Activated naive CD8-positive, alpha-beta T cell (primary cell): Measurements from ENCODE around the gene EXOC4.

Source experiments
- H3K27ac Mint-ChIP-seq: one replicate; pipeline ENCODE4 v1.8.0; 2021; ENCODE audit warnings: mixed read lengths
- H3K27me3 Mint-ChIP-seq: one replicate; pipeline ENCODE4 v1.8.0; 2021; ENCODE audit warnings: mixed read lengths
- H3K36me3 Mint-ChIP-seq: one replicate; pipeline ENCODE4 v1.8.0; 2021; ENCODE audit warnings: mixed read lengths
- H3K4me1 Mint-ChIP-seq: one replicate; pipeline ENCODE4 v1.8.0; 2021; ENCODE audit warnings: low read depth, mixed read lengths
- H3K4me3 Mint-ChIP-seq: one replicate; pipeline ENCODE4 v1.8.0; 2021; ENCODE audit warnings: mild to moderate bottlenecking, mixed read lengths
- H3K9me3 Mint-ChIP-seq: one replicate; pipeline ENCODE4 v1.8.0; 2021; ENCODE audit warnings: low read depth, mixed read lengths

Gene EXOC4

GRCh38 chr7:133746847-133747246 lies 494.0 kb downstream of the EXOC4 start:
- Mint-ChIP-seq H3K36me3 (peaks cover 6% of the 10 kb centered on the region), H3K27me3 (no peaks in the 10 kb centered on the region), H3K27ac (no peak overlapping the region), H3K4me1 (no peaks in the 10 kb centered on the region), H3K4me3 (no peak overlapping the region), H3K9me3 (no peaks in the 10 kb centered on the region)

GRCh38 chr7:133748443-133749407 lies 495.8 kb downstream of the EXOC4 start:
- Mint-ChIP-seq H3K4me1 (no peaks in the 10 kb centered on the region), H3K27me3 (no peaks in the 10 kb centered on the region), H3K27ac (no peak overlapping the region), H3K4me3 (no peak overlapping the region), H3K36me3 (peaks cover 6% of the 10 kb centered on the region), H3K9me3 (no peaks in the 10 kb centered on the region)

GRCh38 chr7:133750287-133750686 lies 497.4 kb downstream of the EXOC4 start:
- Mint-ChIP-seq H3K36me3 (peaks cover 6% of the 10 kb centered on the region), H3K4me3 (no peak overlapping the region), H3K4me1 (no peaks in the 10 kb centered on the region), H3K27me3 (no peaks in the 10 kb centered on the region), H3K27ac (no peak overlapping the region), H3K9me3 (no peaks in the 10 kb centered on the region)

GRCh38 chr7:133751079-133751478 lies 498.2 kb downstream of the EXOC4 start:
- Mint-ChIP-seq H3K27me3 (no peaks in the 10 kb centered on the region), H3K27ac (no peak overlapping the region), H3K4me3 (no peak overlapping the region), H3K9me3 (no peaks in the 10 kb centered on the region), H3K36me3 (peaks cover 8% of the 10 kb centered on the region), H3K4me1 (no peaks in the 10 kb centered on the region)

- peaks cover 7% of the 10 kb centered on the region for H3K36me3 Mint-ChIP-seq
- no peaks in the 10 kb centered on the region for H3K27me3 Mint-ChIP-seq
- no peak overlapping the region for H3K27ac Mint-ChIP-seq
- no peaks in the 10 kb centered on the region for H3K9me3 Mint-ChIP-seq
- no peak overlapping the region for H3K4me3 Mint-ChIP-seq
- H3K4me1 Mint-ChIP-seq = no peaks in the 10 kb centered on the region
Measured at GRCh38 chr7:133753513-133753912, 500.6 kb downstream of the EXOC4 start.

GRCh38 chr7:133754708-133755107 lies 501.8 kb downstream of the EXOC4 start:
- Mint-ChIP-seq H3K4me3 (no peak overlapping the region), H3K27me3 (no peaks in the 10 kb centered on the region), H3K36me3 (peaks cover 9% of the 10 kb centered on the region), H3K4me1 (no peaks in the 10 kb centered on the region), H3K9me3 (no peaks in the 10 kb centered on the region), H3K27ac (no peak overlapping the region)

- H3K36me3 Mint-ChIP-seq = peaks cover 8% of the 10 kb centered on the region
- no peaks in the 10 kb centered on the region for H3K27me3 Mint-ChIP-seq
- H3K9me3 Mint-ChIP-seq = no peaks in the 10 kb centered on the region
- no peaks in the 10 kb centered on the region for H3K4me1 Mint-ChIP-seq
- H3K4me3 Mint-ChIP-seq = no peak overlapping the region
- no peak overlapping the region for H3K27ac Mint-ChIP-seq
Measured at GRCh38 chr7:133755901-133756300, 503.0 kb downstream of the EXOC4 start.

- H3K9me3 Mint-ChIP-seq = no peaks in the 10 kb centered on the region
- peaks cover 17% of the 10 kb centered on the region for H3K36me3 Mint-ChIP-seq
- H3K27me3 Mint-ChIP-seq = no peaks in the 10 kb centered on the region
- no peaks in the 10 kb centered on the region for H3K4me1 Mint-ChIP-seq
- H3K27ac Mint-ChIP-seq = no peak overlapping the region
- H3K4me3 Mint-ChIP-seq = no peak overlapping the region
Measured at GRCh38 chr7:133761443-133761842, 508.6 kb downstream of the EXOC4 start.

GRCh38 chr7:133763076-133763640 lies 510.3 kb downstream of the EXOC4 start:
- Mint-ChIP-seq H3K36me3 (peaks cover 18% of the 10 kb centered on the region), H3K4me3 (no peak overlapping the region), H3K9me3 (no peaks in the 10 kb centered on the region)

GRCh38 chr7:133769668-133770067 lies 516.8 kb downstream of the EXOC4 start:
- H3K27me3 Mint-ChIP-seq = no peaks in the 10 kb centered on the region
- H3K36me3 Mint-ChIP-seq = peaks cover 24% of the 10 kb centered on the region
- H3K9me3 Mint-ChIP-seq = no peaks in the 10 kb centered on the region
- no peak overlapping the region for H3K4me3 Mint-ChIP-seq
- H3K27ac Mint-ChIP-seq = no peak overlapping the region
- no peaks in the 10 kb centered on the region for H3K4me1 Mint-ChIP-seq

More at GRCh38 chr7:133763076-133763640, 510.3 kb downstream of the EXOC4 start:
- Mint-ChIP-seq H3K27ac (no peak overlapping the region), H3K27me3 (no peaks in the 10 kb centered on the region), H3K4me1 (no peaks in the 10 kb centered on the region)

GRCh38 chr7:133770863-133771492 lies 518.1 kb downstream of the EXOC4 start:
- Mint-ChIP-seq H3K36me3 (peaks cover 20% of the 10 kb centered on the region), H3K27me3 (no peaks in the 10 kb centered on the region), H3K4me1 (no peaks in the 10 kb centered on the region), H3K4me3 (no peak overlapping the region), H3K9me3 (no peaks in the 10 kb centered on the region), H3K27ac (no peak overlapping the region)

- Mint-ChIP-seq H3K9me3 (no peaks in the 10 kb centered on the region), H3K27me3 (no peaks in the 10 kb centered on the region), H3K27ac (no peak overlapping the region), H3K4me1 (no peaks in the 10 kb centered on the region), H3K4me3 (no peak overlapping the region), H3K36me3 (peaks cover 20% of the 10 kb centered on the region)
Measured at GRCh38 chr7:133771788-133772419, 519.0 kb downstream of the EXOC4 start.

GRCh38 chr7:133773601-133774000 lies 520.7 kb downstream of the EXOC4 start:
- peaks cover 23% of the 10 kb centered on the region for H3K36me3 Mint-ChIP-seq

GRCh38 chr7:133775201-133775600 lies 522.3 kb downstream of the EXOC4 start:
- H3K27ac Mint-ChIP-seq = no peak overlapping the region
- H3K4me3 Mint-ChIP-seq = no peak overlapping the region
- no peaks in the 10 kb centered on the region for H3K9me3 Mint-ChIP-seq

More at GRCh38 chr7:133773601-133774000, 520.7 kb downstream of the EXOC4 start:
- no peaks in the 10 kb centered on the region for H3K9me3 Mint-ChIP-seq
- no peak overlapping the region for H3K27ac Mint-ChIP-seq
- H3K4me1 Mint-ChIP-seq = no peaks in the 10 kb centered on the region
- H3K4me3 Mint-ChIP-seq = no peak overlapping the region
- H3K27me3 Mint-ChIP-seq = no peaks in the 10 kb centered on the region

GRCh38 chr7:133776266-133776665 lies 523.4 kb downstream of the EXOC4 start:
- no peaks in the 10 kb centered on the region for H3K9me3 Mint-ChIP-seq
- no peak overlapping the region for H3K4me3 Mint-ChIP-seq
- H3K27me3 Mint-ChIP-seq = no peaks in the 10 kb centered on the region
- no peak overlapping the region for H3K27ac Mint-ChIP-seq
- no peaks in the 10 kb centered on the region for H3K4me1 Mint-ChIP-seq
- peaks cover 31% of the 10 kb centered on the region for H3K36me3 Mint-ChIP-seq

More at GRCh38 chr7:133775201-133775600, 522.3 kb downstream of the EXOC4 start:
- Mint-ChIP-seq H3K4me1 (no peaks in the 10 kb centered on the region), H3K27me3 (no peaks in the 10 kb centered on the region), H3K36me3 (peaks cover 34% of the 10 kb centered on the region)
